ENCODE measurements around the gene CLTCL1. TPM values are rescaled to one million over a fixed set of nuclear protein-coding genes. Genes with fewer than 3 reads are reported as not detected.

Gene CLTCL1
- total and polyA plus RNA-seq, 9 of the 15 experiments (the other 6 are each of a cell fraction or from before 2014, with no cell fraction given), result 1.1 to 11.7 (median 5.0) TPM

DNA sequence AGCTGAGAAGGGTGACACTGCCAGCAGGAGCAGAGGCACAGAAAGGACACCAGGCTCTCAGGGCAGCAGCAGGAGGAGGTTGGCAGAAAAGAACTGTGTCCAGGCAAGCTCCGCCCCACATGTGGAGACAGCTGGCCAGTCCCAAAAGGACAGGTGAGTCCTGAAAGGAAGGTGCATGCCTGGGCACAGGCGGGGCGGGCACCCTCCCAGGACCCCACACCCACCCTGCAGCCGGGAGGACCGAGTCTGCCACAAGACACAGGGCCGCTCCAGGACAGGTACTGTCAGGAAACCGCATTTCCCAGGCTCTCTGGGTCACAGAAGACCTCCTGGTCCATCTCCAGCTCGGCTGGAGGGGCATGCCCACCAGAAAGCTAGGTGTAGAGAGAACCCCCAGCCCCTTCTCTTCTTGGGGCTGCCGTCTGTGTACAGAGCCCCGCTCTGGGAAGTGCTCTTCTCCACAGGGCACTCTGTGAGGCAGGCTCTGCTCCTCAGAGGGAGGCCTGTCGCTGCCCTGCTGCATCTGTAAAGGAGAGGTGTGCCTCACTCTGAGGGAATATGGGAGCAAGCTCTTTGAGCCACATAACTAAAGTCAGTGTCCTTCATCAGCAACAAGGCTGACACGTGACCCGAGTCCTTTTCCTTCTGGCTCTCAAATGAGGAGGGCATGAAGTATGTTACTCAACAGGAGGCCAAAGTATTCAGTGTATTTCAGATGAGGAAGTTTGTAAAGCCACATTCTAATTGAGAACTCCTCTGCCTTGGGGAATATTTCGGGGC, 50.5 kb downstream of the CLTCL1 start (continued):
- TF ChIP-seq, protein P1, sequence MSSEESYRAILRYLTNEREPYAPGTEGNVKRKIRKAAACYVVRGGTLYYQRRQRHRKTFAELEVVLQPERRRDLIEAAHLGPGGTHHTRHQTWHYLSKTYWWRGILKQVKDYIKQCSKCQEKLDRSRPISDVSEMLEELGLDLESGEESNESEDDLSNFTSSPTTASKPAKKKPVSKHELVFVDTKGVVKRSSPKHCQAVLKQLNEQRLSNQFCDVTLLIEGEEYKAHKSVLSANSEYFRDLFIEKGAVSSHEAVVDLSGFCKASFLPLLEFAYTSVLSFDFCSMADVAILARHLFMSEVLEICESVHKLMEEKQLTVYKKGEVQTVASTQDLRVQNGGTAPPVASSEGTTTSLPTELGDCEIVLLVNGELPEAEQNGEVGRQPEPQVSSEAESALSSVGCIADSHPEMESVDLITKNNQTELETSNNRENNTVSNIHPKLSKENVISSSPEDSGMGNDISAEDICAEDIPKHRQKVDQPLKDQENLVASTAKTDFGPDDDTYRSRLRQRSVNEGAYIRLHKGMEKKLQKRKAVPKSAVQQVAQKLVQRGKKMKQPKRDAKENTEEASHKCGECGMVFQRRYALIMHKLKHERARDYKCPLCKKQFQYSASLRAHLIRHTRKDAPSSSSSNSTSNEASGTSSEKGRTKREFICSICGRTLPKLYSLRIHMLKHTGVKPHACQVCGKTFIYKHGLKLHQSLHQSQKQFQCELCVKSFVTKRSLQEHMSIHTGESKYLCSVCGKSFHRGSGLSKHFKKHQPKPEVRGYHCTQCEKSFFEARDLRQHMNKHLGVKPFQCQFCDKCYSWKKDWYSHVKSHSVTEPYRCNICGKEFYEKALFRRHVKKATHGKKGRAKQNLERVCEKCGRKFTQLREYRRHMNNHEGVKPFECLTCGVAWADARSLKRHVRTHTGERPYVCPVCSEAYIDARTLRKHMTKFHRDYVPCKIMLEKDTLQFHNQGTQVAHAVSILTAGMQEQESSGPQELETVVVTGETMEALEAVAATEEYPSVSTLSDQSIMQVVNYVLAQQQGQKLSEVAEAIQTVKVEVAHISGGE (CRISPR knock-in tag; IDR thresholded peaks at IDR 0.05), result 0 out of 6 replicates have a peak, but pooled peaks of 1 of the 3 experiments have one; percentile 31
- TF ChIP-seq, protein P2, sequence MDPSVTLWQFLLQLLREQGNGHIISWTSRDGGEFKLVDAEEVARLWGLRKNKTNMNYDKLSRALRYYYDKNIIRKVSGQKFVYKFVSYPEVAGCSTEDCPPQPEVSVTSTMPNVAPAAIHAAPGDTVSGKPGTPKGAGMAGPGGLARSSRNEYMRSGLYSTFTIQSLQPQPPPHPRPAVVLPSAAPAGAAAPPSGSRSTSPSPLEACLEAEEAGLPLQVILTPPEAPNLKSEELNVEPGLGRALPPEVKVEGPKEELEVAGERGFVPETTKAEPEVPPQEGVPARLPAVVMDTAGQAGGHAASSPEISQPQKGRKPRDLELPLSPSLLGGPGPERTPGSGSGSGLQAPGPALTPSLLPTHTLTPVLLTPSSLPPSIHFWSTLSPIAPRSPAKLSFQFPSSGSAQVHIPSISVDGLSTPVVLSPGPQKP (CRISPR knock-in tag; IDR thresholded peaks at IDR 0.05), result peak; percentile 83; the same call in 1 of the 2 replicates
- TF ChIP-seq CAMTA2 (CRISPR knock-in tag; conservative IDR thresholded peaks at IDR 0.05) (no peak), BHLHE40 (IDR thresholded peaks at IDR 0.05; ENCODE audit: low read length) (no peak), KLF1 (tag; IDR thresholded peaks at IDR 0.05) (no peak), ZNF184 (CRISPR knock-in tag; IDR thresholded peaks at IDR 0.05) (0 out of 2 replicates have a peak, but pooled peaks have one; percentile 14), PHB2 (IDR thresholded peaks at IDR 0.05; ENCODE audit: low read depth) (no peak), NR1H2 (CRISPR knock-in tag; IDR thresholded peaks at IDR 0.05) (no peak)
- TF ChIP-seq, protein P3, sequence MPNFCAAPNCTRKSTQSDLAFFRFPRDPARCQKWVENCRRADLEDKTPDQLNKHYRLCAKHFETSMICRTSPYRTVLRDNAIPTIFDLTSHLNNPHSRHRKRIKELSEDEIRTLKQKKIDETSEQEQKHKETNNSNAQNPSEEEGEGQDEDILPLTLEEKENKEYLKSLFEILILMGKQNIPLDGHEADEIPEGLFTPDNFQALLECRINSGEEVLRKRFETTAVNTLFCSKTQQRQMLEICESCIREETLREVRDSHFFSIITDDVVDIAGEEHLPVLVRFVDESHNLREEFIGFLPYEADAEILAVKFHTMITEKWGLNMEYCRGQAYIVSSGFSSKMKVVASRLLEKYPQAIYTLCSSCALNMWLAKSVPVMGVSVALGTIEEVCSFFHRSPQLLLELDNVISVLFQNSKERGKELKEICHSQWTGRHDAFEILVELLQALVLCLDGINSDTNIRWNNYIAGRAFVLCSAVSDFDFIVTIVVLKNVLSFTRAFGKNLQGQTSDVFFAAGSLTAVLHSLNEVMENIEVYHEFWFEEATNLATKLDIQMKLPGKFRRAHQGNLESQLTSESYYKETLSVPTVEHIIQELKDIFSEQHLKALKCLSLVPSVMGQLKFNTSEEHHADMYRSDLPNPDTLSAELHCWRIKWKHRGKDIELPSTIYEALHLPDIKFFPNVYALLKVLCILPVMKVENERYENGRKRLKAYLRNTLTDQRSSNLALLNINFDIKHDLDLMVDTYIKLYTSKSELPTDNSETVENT (CRISPR knock-in tag; IDR thresholded peaks at IDR 0.05), result 0 out of 2 replicates have a peak, but pooled peaks have one; percentile 28
- TF ChIP-seq, protein P4, sequence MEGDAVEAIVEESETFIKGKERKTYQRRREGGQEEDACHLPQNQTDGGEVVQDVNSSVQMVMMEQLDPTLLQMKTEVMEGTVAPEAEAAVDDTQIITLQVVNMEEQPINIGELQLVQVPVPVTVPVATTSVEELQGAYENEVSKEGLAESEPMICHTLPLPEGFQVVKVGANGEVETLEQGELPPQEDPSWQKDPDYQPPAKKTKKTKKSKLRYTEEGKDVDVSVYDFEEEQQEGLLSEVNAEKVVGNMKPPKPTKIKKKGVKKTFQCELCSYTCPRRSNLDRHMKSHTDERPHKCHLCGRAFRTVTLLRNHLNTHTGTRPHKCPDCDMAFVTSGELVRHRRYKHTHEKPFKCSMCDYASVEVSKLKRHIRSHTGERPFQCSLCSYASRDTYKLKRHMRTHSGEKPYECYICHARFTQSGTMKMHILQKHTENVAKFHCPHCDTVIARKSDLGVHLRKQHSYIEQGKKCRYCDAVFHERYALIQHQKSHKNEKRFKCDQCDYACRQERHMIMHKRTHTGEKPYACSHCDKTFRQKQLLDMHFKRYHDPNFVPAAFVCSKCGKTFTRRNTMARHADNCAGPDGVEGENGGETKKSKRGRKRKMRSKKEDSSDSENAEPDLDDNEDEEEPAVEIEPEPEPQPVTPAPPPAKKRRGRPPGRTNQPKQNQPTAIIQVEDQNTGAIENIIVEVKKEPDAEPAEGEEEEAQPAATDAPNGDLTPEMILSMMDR (IDR thresholded peaks at IDR 0.05 in 2 of 3, conservative IDR thresholded peaks at IDR 0.05 in 1 of 3; ENCODE audit: insufficient read depth in 2 of 3, low read depth in 1 of 3, low read length in 3 of 3), result no peak
- TF ChIP-seq, protein P5, sequence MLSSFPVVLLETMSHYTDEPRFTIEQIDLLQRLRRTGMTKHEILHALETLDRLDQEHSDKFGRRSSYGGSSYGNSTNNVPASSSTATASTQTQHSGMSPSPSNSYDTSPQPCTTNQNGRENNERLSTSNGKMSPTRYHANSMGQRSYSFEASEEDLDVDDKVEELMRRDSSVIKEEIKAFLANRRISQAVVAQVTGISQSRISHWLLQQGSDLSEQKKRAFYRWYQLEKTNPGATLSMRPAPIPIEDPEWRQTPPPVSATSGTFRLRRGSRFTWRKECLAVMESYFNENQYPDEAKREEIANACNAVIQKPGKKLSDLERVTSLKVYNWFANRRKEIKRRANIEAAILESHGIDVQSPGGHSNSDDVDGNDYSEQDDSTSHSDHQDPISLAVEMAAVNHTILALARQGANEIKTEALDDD (IDR thresholded peaks at IDR 0.05), result no peak
- TF ChIP-seq, protein P6, sequence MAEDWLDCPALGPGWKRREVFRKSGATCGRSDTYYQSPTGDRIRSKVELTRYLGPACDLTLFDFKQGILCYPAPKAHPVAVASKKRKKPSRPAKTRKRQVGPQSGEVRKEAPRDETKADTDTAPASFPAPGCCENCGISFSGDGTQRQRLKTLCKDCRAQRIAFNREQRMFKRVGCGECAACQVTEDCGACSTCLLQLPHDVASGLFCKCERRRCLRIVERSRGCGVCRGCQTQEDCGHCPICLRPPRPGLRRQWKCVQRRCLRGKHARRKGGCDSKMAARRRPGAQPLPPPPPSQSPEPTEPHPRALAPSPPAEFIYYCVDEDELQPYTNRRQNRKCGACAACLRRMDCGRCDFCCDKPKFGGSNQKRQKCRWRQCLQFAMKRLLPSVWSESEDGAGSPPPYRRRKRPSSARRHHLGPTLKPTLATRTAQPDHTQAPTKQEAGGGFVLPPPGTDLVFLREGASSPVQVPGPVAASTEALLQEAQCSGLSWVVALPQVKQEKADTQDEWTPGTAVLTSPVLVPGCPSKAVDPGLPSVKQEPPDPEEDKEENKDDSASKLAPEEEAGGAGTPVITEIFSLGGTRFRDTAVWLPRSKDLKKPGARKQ (CRISPR knock-in tag; IDR thresholded peaks at IDR 0.05), result no peak
- TF ChIP-seq, protein P7, sequence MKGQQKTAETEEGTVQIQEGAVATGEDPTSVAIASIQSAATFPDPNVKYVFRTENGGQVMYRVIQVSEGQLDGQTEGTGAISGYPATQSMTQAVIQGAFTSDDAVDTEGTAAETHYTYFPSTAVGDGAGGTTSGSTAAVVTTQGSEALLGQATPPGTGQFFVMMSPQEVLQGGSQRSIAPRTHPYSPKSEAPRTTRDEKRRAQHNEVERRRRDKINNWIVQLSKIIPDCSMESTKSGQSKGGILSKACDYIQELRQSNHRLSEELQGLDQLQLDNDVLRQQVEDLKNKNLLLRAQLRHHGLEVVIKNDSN (CRISPR knock-in tag; IDR thresholded peaks at IDR 0.05), result peak; percentile 66
